GM18526 (cell line): ENCODE data around the gene EXOC4.

Source experiments
- POLR2A ChIP-seq: IDR thresholded peaks from 3 replicates; pipeline ENCODE4 v1.6.1; 2011; ENCODE audit not compliant: insufficient read length; ENCODE audit errors: extremely low read depth

EXOC4 gene

DNA sequence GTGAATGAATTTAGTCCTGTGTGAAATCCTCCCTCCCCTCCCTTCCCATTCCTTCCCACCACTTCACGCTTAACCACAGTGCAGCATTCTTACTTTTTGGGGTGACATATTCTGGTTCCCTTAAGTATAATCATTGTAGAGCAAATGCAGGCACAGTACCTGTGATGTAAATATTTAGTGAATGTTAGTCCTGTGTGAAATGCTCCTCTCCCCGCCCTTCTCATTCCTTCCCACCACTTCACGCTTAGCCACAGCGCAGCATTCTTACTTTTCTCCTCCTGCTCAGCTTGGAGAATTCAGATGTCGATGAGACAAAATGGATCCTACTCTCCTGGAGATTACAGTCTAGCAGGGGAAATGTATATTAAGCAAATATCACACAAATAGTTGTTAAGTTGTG, 258.8 kb downstream of the EXOC4 start:
- TF ChIP-seq POLR2A: no peak

GRCh38 chr7:133512560-133512959, 259.7 kb downstream of the EXOC4 start:
- TF ChIP-seq POLR2A: no peak

DNA sequence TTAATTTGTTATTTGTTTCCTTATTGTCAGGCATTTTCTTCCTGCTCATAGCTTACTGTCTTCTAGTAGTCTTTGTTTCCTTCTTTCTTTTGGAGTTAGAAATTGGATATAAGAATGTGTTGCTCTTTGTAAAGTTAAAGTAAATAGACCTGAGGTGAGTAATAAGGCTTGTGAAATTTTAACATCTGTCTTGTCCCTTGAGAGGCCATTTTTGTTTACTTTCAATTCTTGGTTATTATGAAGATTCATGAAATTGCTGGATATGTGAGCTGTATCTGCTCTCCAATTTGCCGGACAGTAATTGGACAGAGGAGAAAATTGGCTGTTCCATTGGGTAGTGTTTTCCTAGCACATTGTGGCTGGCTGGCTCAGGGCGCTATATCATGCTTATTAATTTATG, 260.7 kb downstream of the EXOC4 start:
- no peak for TF ChIP-seq POLR2A

- no peak for TF ChIP-seq POLR2A
Observed at GRCh38 chr7:133514551-133514950, 261.7 kb downstream of the EXOC4 start.

- TF ChIP-seq POLR2A: no peak
Observed at GRCh38 chr7:133517766-133518165, 264.9 kb downstream of the EXOC4 start.

GRCh38 chr7:133518718-133519117, 265.8 kb downstream of the EXOC4 start:
- TF ChIP-seq POLR2A: no peak

DNA sequence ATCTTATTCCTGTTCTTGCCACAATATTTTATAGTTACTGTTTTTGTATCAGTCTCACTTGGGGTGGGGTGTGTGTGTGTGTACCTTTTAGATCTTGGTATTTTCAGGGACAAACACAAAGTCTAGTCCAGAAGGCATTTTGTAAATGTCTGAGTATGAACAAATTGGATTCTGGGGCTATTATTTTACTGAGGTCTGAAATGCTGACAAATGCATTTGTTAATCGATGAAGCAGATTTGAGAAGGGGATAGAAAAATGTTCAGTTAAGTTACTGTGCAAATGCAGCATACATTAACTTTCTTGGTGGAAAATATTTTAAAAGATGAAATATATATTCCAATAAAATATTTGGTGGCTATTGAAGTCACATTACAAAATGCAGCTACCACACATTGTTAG, 267.4 kb downstream of the EXOC4 start:
- no peak for TF ChIP-seq POLR2A

GRCh38 chr7:133522501-133522900, 269.6 kb downstream of the EXOC4 start:
- TF ChIP-seq POLR2A: no peak

DNA sequence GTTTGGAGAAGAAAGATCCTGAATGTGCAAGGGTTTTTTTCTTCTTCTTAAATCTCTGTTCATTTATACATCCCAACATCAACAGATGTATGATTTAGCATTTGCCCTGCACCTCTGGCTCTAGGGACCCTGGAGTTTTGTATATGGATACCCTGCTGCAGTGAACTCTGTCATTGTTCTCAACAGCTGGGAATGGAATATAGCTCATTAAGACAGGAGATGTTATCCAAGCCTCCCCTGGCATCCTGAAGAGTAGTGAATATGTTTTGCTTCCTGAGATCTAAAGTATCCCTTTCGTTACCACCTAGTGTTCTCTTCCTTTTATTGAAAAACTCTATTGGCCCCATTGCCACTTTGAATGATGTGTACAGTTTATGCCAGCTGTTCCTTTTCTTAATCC, 275.9 kb downstream of the EXOC4 start:
- no peak for TF ChIP-seq POLR2A

GRCh38 chr7:133529861-133530260, 277.0 kb downstream of the EXOC4 start:
- no peak for TF ChIP-seq POLR2A

DNA sequence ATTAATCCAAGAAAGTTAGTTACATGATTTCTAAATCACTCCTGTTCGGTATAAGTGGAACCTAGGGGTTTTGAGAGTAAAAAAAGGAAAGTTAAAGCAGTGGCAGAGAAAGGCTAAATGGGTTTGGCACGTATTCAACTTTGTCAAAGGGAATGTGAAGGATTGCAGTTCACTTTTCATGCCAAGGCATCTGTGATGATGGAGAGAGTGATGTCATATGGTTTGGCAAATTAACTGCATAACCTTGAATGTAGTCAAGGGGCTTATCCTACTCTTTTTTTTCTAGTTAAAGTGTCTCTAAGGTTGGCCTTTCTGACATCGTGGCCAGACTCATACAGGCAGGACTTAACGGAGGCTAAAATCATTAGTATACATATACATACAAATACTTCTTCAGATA, 277.8 kb downstream of the EXOC4 start:
- TF ChIP-seq POLR2A: no peak

GRCh38 chr7:133534816-133535215, 281.9 kb downstream of the EXOC4 start:
- no peak for TF ChIP-seq POLR2A

DNA sequence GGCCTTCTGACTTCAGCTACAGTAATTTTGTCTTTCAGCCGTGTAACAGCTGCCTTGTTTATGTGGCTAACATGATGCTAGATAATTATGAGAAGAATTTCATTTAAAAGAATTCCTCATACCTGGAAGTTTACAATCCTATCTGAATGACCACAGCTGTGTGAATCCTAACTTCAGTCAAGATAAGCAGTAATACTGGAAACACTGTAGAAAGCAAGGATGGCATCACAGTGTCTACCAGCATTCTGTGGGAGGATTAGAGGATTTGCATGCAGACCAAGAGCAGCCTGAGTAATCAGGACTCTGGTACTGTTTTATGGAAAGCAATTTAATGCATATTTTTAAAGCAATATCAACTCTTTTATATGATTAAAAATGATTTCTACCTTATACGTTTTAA, 282.4 kb downstream of the EXOC4 start:
- no peak for TF ChIP-seq POLR2A

GRCh38 chr7:133536450-133536849, 283.6 kb downstream of the EXOC4 start:
- TF ChIP-seq POLR2A: no peak

GRCh38 chr7:133539016-133539415, 286.1 kb downstream of the EXOC4 start:
- TF ChIP-seq POLR2A: no peak

DNA sequence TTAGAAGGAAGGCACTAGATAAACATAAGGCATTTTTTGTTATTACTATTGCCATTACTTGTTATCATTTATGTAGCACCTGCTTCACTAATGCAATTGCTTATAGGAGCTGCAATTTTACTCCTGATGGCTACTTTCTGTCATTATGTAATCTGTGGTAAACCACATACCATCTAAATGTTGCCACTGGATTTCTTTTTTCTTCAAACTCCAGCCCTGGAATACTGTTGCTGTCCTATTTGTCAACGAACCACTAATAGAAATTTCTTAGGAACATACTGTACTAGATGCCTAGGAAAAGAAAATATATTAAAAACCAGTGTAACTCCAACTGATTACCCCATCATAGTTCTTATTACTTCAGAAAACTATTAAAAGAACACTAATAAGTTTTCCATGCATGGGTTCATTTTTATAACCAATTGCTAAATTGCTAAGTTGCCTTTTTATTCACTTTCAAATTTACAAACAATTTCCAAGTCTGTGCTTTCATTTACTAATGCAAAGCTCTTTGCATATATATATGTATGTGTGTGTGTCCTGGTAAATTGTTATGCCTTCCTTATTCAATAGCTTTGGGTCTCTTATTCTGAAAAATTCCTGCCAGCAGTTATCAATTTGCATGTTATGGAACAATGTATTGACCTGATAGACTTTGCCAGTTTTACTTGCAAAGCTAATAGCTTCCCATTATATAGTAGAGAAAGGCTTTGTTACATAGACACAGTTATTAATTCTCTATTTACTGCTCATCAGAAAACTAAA, 287.4 kb downstream of the EXOC4 start:
- no peak for TF ChIP-seq POLR2A

GRCh38 chr7:133542209-133542780, 289.4 kb downstream of the EXOC4 start:
- no peak for TF ChIP-seq POLR2A
